GM18517 (cell line): ENCODE measurements around the gene TRDN.
"Not testable (repeated sequence)": the region's sequence is repeated elsewhere in the genome, so short reads cannot be mapped to it uniquely, and the experiment has no call there.

Experiments
- ATAC-seq: cut with Tn5 transposase; IDR thresholded peaks from one replicate; pipeline ENCODE4 v1.9.1; 2021; ENCODE audit warnings: mild to moderate bottlenecking, moderate library complexity; ENCODE audit not compliant: unreplicated experiment

TRDN gene

DNA sequence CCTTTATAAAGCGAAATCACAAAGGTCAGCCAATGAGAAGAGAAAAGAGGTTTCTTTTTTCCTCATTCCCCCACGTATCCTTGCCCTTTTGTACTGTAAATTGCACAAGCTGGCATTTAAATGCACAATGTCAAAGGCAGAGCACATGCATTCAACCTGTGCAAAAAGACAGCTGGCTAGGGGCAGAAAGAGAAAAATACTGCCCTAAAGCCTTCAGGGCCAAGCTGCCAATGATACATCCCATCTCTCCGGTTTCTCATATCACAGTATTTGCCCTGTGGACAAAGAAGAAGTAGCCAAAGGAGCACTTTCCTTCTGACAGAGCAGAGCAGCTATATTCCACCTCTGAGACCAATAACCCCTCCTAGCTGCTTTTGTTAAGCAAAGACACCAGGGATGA is 219.2 kb downstream of the TRDN start:
- no peak for ATAC-seq

DNA sequence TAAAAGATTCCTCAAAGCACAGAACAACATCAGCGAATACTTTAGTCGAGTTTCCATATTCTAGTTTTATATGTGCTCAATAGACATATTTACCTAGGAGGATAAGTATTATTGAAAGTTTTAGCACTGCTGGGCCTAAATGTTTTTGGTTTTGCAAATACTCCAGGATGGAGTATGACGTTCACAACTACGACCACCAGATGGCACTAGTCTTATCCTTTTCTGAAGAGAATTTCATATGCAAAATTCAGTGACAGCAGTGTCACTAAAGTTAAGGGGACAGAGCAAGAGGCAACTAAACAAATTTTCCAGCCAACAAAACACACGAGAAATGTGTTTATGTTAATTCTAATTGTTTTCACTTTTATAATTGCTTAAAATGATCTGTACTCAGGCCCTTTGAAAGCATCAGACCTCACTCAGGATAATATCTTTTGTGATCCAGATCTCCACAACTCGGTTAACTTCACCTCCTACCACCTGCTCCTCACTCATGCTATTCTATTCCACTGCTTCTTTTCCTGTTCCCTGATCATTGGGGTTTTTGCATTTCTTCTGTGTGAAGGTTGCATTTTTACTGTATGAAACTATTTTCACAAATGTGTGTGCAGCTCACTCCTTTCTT is 220.8 kb downstream of the TRDN start:
- ATAC-seq, result peak; percentile 93

DNA sequence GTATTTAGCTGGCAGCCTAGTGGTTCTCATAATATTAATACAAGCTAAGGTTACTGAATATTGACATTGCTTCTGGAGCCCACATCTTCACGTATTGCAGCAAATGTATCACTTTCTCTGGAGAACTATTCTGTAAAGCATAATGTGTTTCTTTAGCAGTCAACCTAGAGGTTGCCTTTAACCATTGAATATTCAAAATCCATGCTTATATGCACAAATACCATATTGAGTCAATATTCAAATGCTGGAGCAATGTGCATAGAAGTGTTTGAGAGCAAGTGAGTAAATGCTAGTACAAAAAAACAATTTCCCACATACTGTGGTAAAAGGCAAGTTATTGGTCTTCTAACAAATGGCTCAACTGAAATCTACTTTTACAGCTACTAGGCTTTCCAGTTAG is 231.8 kb downstream of the TRDN start:
- no peak for ATAC-seq

DNA sequence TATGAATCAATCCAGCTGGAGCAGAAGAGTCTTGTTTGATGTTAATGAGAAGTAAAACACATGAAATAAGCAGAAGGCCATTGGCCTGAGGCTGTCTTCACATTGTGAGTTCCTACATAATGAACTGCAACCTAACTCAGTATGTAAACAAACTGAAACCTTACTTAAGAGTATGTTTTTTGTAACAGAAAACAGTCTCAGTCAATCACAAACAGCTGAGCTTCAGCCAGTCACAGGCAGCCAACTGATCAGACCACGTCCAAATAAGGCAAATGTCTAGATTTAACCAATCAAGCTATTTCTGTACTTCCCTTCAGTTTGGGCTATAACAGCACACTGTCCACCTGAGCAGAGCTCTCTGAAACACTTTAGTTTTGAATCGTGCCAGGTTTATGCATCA is 234.7 kb downstream of the TRDN start:
- peak; percentile 95 for ATAC-seq

DNA sequence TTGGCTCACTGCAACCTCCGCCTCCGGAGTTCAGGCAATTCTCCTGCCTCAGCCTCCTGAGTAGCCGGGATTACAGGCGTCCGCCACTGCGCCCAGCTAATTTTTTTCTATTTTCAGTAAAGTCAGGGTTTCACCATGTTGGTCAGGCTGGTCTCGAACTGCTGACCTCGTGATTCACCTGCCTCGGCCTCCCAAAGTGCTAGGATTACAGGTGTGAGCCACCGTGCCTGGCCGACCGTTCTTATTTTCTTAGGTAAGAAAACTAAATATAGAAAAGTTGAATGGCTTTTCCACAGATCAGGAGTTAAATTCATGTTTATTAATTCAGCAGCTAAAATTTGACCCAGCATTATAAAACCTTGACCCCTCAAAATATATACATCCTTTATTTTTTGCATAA is 238.7 kb downstream of the TRDN start:
- no peak for ATAC-seq

DNA sequence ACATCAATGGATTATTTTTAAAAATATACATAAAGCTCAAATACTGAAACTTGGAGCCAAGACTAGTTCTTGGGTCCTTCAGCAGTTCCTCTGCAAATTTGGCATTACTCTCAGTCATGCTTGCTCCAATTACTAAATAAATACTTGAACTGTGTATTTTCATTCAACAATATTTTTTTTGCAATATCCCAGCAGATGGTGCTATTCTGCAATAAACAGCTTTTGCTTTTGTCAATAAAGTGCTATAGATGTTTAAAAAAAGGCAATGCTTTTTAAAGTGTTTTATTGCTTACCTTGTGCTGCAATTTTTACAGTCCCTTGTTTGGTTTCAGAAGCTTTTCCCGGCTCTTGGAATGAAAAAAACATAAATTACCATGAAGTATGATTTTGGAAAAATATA is 243.4 kb downstream of the TRDN start:
- ATAC-seq, result no peak

DNA sequence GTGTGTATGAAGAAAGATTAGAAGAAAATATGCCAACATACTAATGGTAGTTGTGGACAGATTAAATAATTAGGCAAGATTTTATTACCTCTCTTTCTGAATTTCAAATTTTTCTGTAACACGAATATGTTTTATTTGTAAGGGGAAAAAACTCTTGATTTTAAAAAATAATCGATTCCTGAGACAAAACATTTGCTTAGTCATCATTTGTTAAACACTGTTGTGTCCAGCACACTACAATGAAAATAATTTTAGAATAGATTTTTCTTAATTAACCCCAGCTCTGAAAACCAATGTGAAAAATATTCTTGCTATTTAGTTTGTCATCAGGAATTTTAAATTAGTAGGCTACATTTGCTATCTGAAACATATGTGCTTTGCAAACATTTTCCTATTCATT is 253.0 kb downstream of the TRDN start:
- no peak for ATAC-seq

DNA sequence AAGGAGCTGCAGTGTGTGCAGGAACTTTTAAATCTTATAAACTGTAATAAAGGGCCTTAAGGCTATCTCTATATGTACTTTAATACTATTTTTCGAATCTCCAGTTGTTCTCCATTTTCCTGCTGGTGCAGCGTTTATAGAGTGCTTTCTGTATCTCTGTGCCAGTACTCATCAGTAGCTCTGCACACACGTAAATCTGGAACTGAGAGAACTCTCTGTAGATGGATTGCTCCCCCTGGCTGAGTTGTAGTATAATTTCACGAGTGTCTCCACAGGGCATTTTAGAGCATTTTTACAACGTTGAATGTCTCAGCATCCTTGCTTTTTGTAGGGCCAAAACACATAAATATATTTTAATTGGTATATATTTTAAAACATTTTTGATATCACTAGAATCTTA is 256.5 kb downstream of the TRDN start:
- no peak for ATAC-seq

DNA sequence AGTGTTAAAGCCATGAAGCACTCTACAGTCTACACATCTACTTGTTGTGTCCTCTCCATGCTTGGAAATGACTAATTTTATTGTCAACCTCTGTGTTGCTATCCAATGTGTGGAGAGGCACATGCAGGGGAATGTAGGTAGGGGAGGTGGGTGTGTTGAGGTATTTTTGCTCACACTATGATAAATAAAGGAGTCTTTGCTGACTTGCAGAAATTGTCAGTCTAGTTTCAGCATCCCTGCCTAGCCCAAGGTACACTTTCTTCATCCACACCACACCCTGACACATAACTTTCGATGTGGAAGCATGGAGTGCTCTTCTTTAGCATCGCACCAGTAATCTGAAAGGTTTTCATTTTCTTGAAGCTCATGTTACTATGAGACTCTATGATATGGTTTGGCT is 264.0 kb downstream of the TRDN start:
- no peak for ATAC-seq

DNA sequence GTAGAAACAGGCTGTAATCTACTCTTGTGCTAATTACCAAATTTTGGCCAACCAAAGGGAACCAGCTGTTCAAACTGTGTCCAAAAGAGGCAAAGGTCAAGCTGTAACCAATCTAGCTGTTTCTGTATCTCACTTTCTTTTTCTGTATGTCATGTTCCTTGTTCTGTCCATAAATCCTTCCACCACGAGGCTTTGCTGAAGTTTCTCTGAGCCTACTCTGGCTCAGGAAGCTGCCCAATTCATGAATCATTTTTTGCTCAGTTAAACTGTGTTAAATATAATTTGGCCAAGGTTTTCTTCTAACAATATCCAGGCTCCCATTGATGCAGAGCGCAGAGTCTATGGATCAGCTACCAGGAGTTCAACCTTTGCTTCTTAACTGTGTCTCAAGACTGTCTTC is 272.8 kb downstream of the TRDN start:
- ATAC-seq, result no peak

DNA sequence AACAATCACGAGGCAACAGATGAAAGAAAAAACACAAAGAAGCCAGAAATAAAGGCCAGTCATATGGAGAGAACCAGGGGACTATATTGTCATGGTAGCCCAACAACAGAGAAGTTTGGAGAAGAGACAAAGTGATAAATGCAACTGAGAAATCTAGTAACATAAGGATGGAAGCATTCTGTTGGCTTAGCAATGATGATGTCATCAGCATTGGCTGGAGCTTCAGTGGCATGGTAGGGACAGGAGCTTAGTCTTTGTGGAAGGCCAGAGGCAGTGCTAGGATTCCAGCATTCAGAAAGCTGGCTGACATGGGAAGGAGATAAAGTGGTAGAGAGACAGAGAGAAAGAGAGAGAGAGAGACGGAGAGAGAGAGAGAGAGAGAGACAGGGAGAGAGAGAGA is 276.4 kb downstream of the TRDN start:
- no peak for ATAC-seq

DNA sequence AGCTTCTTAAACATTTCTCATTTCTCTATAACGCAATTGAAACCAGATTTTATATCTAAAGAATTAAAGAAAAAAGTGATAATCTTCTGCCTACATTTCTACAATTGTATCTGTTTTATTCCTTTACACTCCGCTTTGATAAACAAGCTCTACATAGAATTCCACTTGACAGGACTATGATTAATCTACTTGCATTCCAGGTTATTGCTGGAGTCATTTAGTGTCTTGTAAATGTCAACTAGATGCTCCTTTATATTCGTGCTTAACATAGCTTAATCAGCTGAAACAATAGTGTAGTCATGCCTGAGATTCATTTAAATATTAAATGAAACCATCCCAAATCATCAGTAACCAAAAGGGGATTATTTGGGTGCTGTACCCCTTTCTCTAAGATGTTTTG is 284.0 kb downstream of the TRDN start:
- no peak for ATAC-seq

DNA sequence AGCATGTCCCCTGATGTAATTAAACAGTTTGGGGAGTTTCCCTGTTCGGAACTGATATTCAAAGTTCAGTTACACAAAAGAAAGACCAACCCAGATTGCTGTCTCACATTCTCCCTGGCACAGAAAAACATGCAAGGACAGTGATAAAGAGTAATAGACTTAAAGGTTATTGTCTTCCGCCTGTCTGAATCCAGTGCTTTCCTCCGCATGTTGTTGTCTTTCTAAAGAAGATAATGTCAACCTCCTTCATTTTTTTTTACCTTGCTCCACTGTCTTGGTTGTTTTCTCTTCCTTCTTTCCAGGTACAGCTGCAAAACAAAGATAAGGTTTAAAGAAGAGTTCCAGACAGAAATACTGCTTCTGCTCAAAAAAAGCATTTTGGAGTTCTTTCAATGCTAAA is 284.5 kb downstream of the TRDN start:
- ATAC-seq, result no peak

DNA sequence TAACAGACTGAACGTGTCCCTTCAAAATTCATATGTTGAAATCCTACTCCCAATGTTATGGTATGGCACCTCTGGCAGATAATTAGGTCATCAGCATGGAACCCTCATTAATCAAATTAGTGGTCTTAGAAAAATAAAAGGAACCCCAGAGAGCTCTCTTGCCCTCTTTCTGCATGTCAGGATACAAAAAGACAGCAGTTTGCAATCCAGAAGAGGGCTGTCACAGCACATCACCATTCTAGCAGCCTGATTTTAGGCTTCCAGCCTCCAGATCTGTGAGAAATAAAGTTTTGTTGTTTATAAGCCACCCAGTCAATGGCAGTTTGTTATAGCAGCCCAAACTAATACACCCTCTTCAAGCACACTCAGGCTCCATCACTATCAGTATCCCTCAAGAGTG is 292.9 kb downstream of the TRDN start:
- no peak for ATAC-seq

DNA sequence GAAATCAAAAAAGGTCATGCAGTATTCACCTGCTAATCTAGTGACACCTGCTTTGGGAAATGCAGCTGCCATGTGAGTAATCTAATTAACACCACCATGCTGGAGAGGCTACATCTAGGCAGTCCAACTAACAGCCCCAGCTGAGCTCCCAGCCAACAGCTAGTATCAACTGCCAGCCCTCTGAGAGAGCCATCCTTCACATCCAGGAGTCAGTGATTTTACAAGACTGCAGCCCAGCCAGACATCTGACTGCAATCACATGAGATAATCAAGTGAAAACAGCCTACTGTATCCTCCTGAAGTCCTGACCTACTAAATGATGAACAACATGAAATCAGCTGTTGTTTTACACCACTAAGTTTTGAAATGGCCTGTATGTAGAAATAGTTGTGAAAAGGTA is 298.4 kb downstream of the TRDN start:
- ATAC-seq, result no peak

DNA sequence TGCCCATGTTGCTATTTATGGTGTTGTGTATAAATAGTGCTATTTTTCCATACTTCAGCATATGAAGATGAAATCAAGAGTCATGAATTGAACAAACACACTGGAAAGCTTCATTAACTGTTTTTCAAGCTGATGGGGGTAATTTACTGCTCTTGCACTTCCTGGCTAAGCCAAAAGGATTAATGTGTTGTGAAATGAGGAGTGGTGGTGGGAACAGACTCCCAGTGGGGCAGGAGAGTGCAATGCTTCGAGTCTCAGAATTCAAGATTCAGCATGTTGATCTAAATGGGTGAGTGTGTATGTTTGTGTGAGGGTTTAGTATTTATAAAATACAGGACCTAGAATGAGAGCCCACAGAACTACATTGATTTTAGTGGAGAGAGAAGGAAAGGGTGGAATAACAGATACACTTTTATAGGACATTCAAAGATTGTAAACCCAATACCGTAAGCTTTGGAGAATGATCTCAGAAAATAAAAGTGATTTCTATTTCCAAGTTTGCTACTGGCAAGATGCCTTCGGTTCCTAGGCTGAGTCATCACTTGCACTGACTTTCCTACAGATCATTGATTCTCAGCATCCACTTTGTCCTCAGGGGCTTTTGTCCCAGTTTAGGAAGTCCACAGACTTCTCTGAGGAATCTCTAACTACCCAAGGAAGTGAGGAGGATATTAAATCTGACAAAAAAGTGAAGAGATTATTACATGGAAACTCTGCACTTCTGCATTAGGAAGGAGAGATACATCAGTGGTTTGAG is 303.6 kb downstream of the TRDN start:
- no peak for ATAC-seq

DNA sequence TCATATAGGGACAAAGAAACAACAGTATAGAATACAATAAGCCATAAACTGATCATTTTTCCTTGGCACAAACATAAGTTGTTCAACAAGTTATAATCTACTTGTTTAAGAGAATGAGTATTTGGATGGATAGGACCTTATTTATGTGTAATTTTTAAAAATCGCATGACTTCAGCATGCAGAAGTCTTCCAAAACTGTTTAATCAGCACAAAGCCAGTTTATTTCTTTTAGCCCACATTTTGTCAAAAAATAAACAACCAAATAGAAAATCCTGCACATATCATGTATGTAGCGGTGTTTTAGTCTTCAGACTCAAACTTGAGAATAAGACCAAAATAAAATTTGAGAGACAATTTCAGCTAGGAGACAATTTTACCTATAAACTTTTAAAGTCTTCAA is 304.7 kb downstream of the TRDN start:
- no peak for ATAC-seq

DNA sequence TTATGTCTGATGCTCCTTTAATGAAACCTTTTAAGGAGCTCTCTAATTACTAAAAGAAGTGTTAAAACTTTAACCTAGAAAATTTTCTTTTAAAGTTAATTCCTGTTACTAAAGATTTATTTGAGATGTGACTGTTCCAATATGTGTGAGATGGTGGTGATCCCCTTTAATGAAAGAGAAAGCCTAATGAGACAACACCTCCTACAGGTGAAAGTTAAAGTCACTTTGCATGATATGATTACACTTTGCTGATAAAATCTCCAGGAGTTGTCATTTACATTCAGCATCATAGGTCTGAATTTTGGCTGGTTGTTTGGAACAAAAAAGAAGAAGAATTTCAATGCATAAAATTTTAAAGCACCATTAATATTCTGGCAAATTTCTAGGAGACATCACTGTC is 307.4 kb downstream of the TRDN start:
- no peak for ATAC-seq

DNA sequence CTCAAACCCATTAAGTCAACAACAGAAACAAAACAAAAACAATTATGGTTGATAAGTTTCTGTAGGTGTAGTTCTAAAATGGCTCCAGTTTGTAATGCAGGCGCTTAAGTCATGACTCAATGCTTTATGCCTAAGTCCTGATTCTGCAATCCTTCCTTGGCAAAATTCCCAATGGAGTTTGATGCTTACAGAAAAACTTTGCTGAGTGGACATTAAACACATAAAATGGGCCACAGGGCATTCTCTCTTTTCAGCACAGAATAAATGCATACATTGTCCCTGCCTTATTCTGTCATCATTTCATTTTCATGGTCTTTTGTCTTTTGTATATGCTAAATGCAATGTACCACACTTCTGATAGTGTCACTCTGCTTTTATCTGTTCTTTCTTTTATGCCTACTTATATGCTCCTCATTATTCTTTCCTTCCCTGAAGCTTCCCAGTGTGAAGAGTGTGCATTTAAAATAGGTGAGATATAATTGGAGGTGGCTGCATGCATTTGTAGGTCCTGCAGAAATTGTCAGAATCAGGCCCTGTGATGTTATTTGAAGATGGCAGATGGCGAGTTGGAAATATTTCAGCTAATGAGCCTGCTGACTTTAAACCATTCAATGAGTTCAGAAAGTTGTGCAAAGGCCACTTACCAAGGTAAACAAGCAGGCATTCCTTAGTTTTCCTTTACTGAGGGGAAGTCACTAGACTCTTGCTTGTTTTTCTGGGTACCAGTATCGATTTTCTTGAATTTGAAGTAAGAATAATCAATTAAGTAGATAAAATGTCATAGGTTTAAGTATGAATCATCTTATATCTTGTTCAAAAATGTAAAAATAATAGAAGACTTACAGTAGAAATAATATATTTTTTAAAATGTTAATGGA is 313.1 kb downstream of the TRDN start:
- ATAC-seq, result no peak

DNA sequence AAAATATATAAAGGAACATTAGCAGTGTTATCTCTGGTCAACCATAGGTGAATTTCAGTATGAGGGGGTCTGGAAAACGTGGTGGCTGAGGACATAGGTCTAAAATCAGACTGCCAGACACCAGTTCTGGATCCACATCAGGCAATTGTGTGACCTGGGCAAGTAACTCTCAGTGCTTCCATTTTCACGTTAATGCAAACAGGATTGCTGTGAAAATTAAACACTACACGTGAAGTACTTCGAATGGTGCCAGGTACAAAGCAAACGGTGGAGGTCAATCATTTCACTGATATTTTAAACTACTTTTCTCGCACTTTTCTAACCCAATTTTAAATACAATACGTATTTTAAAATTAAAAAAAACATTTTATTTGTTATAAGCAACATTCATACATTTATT is 315.7 kb downstream of the TRDN start:
- ATAC-seq, result no peak

DNA sequence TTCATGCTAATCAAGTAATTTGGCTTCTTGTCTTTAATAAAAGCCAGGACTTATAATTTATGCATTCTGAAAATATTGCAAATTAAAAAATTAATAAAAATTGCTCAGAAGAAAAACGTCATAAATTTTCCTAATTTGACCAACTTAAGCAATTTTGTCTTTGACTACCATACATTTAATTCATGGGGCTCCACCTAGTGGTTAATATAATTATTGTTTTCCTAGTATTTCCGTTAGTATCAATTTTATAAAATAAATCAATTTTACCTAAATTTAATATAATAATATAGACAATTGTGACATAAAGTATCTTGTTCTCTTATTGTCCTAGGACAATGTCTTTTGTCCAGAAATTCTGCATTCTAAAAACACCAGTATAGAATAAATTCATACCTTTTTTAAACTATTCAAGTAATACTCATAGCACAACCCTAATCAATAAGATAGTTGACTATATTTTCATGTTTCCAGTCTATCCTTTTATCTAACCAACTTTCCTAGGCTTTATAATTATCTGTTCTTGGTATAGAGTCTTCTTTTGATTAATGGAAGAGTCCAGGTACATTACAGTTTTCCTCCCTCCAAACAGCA is 319.9 kb downstream of the TRDN start:
- ATAC-seq, result no peak

DNA sequence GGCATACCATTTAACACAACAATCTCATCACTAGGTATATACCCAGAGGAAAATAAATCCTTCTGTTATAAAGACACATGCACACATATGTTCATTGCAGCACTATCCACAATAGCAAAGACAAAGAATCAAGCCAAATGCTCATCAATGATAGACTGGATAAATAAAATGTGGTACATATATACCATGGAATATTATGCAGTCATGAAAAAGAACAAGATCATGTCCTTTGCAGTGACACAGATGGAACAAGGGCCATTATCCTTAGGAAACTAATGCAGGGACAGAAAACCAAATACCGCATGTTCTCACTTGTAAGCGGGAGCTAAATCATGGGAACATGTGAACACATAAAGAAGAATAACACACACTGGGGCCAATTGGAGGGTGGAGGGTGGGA is 322.3 kb downstream of the TRDN start:
- not testable (repeated sequence) for ATAC-seq
